GM18520 (cell line): Measurements from ENCODE around the gene DLG2.

Source experiments
- ATAC-seq: cut with Tn5 transposase; IDR thresholded peaks from one replicate; pipeline ENCODE4 v1.9.1; 2021; ENCODE audit not compliant: unreplicated experiment

Gene DLG2

GRCh38 chr11:83680321-83680720, 1946.8 kb downstream of the DLG2 start:
- ATAC-seq, result no peak

- no peak for ATAC-seq
Measured at GRCh38 chr11:83678831-83679584, 1948.1 kb downstream of the DLG2 start.

GRCh38 chr11:83677730-83678129, 1949.4 kb downstream of the DLG2 start:
- ATAC-seq, result no peak

- ATAC-seq, result no peak
Measured at GRCh38 chr11:83676056-83676601, 1951.0 kb downstream of the DLG2 start.

GRCh38 chr11:83674102-83674896, 1952.8 kb downstream of the DLG2 start:
- no peak for ATAC-seq

- ATAC-seq, result no peak
Measured at GRCh38 chr11:83671289-83671688, 1955.9 kb downstream of the DLG2 start.

- ATAC-seq, result no peak
Measured at GRCh38 chr11:83666149-83666548, 1961.0 kb downstream of the DLG2 start.

GRCh38 chr11:83663988-83664387, 1963.2 kb downstream of the DLG2 start:
- no peak for ATAC-seq

GRCh38 chr11:83663446-83663845, 1963.7 kb downstream of the DLG2 start:
- ATAC-seq, result no peak

- no peak for ATAC-seq
Measured at GRCh38 chr11:83662494-83662893, 1964.7 kb downstream of the DLG2 start.

GRCh38 chr11:83661491-83662350, 1965.4 kb downstream of the DLG2 start:
- ATAC-seq, result no peak

GRCh38 chr11:83659466-83659865, 1967.7 kb downstream of the DLG2 start:
- no peak for ATAC-seq

GRCh38 chr11:83656796-83657330, 1970.3 kb downstream of the DLG2 start:
- ATAC-seq, result no peak

- ATAC-seq, result no peak
Measured at GRCh38 chr11:83655976-83656375, 1971.2 kb downstream of the DLG2 start.

- ATAC-seq, result no peak
Measured at GRCh38 chr11:83649528-83649855, 1977.7 kb downstream of the DLG2 start.

- ATAC-seq, result no peak
Measured at GRCh38 chr11:83648610-83649527, 1978.3 kb downstream of the DLG2 start.

GRCh38 chr11:83645561-83645960, 1981.6 kb downstream of the DLG2 start:
- ATAC-seq, result no peak

GRCh38 chr11:83643115-83643514, 1984.0 kb downstream of the DLG2 start:
- no peak for ATAC-seq

- no peak for ATAC-seq
Measured at GRCh38 chr11:83642500-83642899, 1984.6 kb downstream of the DLG2 start.

- ATAC-seq, result no peak
Measured at GRCh38 chr11:83641511-83641910, 1985.6 kb downstream of the DLG2 start.
